A673 (cell line): ENCODE data around the gene MYBL2.

Experiments
- CTCF ChIP-seq: fragments of 300-800, 200-600 bp; sonication (generic); conservative IDR thresholded peaks from 2 replicates; pipeline ENCODE4 v1.5.1; 2017; ENCODE audit warnings: low read depth, mild to moderate bottlenecking, antibody characterized with exemption, low read length, moderate library complexity, mixed read lengths
- EZH2 ChIP-seq: fragments of 200-600 bp; sonication (generic); IDR thresholded peaks from 2 replicates; pipeline ENCODE4 v1.6.1; 2017; ENCODE audit warnings: borderline replicate concordance, low read depth, mild to moderate bottlenecking, mixed read lengths, antibody characterized with exemption, low read length; ENCODE audit not compliant: poor library complexity, severe bottlenecking

GRCh38 chr20:43653966-43654365 lies 12.9 kb upstream of the MYBL2 start:
- TF ChIP-seq CTCF (no peak), EZH2 (no peak)
